H1 (cell line): ENCODE measurements around the gene RTP2. TPM values are rescaled to one million over a fixed set of nuclear protein-coding genes. Genes with fewer than 3 reads are reported as not detected.

Experiments used
- CTCF ChIA-PET: fragments of 300-600 bp; sonication (Branson Sonifier 250); formaldehyde crosslinking; loops from one replicate; lab custom pipeline; 2021; ENCODE audit not compliant: partially characterized antibody; lab: Charles Lee
- POLR2A ChIA-PET: fragments of 300-600 bp; sonication (Branson Sonifier 250); formaldehyde crosslinking; loops from one replicate; lab custom pipeline; 2021; ENCODE audit warnings: inconsistent platforms; ENCODE audit not compliant: partially characterized antibody; lab: Charles Lee
- DNase-seq, 2 experiments: peaks; one replicate each; pipeline versions ENCODE4 v3.0.0 to v3.0.0-alpha.2; 2010 to 2022; ENCODE audit warnings: low spot score in 2 of 2, low read depth in 1 of 2, mixed read lengths in 1 of 2
- FAIRE-seq: peaks from 2 replicates; lab custom pipeline; 2011; peaks lifted over from hg19 to GRCh38; lab: Jason Lieb, UNC
- H2AFZ ChIP-seq: 2 replicates; pipeline ENCODE4 v1.8.1; 2012; ENCODE audit warnings: low read length, inconsistent platforms
- H2AK5ac ChIP-seq: 2 replicates; pipeline ENCODE4 v1.6.1; 2013; ENCODE audit warnings: low read depth, low read length
- H2BK120ac ChIP-seq: replicated peaks from 2 replicates; pipeline ENCODE3; 2013; ENCODE audit warnings: low read depth, low read length, inconsistent platforms
- H2BK12ac ChIP-seq: 2 replicates; pipeline ENCODE4 v1.6.1; 2013; ENCODE audit warnings: low read depth, low read length
- H2BK15ac ChIP-seq: 2 replicates; pipeline ENCODE4 v1.6.1; 2013; ENCODE audit warnings: low read length
- H2BK20ac ChIP-seq: 2 replicates; pipeline ENCODE4 v1.6.1; 2013; ENCODE audit warnings: low read length
- H2BK5ac ChIP-seq: 2 replicates; pipeline ENCODE4 v1.6.1; 2013; ENCODE audit warnings: low read depth, low read length
- H3K14ac ChIP-seq: 2 replicates; pipeline ENCODE4 v1.6.1; 2013; ENCODE audit warnings: inconsistent platforms; ENCODE audit not compliant: insufficient read length
- H3K18ac ChIP-seq: 2 replicates; pipeline ENCODE4 v1.6.1; 2013; ENCODE audit warnings: low read length; ENCODE audit errors: extremely low read depth
- H3K23ac ChIP-seq: 2 replicates; pipeline ENCODE4 v1.6.1; 2013; ENCODE audit warnings: inconsistent platforms; ENCODE audit not compliant: insufficient read length
- H3K23me2 ChIP-seq: 2 replicates; pipeline ENCODE4 v1.6.1; 2013; ENCODE audit warnings: low read depth, low read length
- H3K27ac ChIP-seq: 2 replicates; pipeline ENCODE4 v1.6.1; 2011; ENCODE audit warnings: low read depth, low read length, inconsistent platforms
- H3K27me3 ChIP-seq, 4 experiments: replicated peaks in 1 of 4; 1 replicate in 1 of 4; 2 replicates in 3 of 4; pipeline versions ENCODE4 v1.6.1 to v1.8.1; 2011 to 2013; ENCODE audit warnings: low read length in 3 of 4, mild to moderate bottlenecking in 3 of 4, inconsistent platforms in 2 of 4, mixed read lengths in 2 of 4, moderate library complexity in 1 of 4; ENCODE audit not compliant: control insufficient read depth in 3 of 4, insufficient read depth in 3 of 4; ENCODE audit errors: extremely low read depth in 1 of 4
- H3K36me3 ChIP-seq, 4 experiments: 2 replicates each; pipeline versions ENCODE4 v1.6.1 to v1.8.1; 2011 to 2013; ENCODE audit warnings: mild to moderate bottlenecking in 4 of 4, low read length in 3 of 4, moderate library complexity in 2 of 4, control low read depth in 1 of 4, inconsistent platforms in 1 of 4; ENCODE audit not compliant: insufficient read depth in 4 of 4, control insufficient read depth in 2 of 4
- H3K4ac ChIP-seq: replicated peaks from 2 replicates; pipeline ENCODE3; 2013; ENCODE audit warnings: low read length, low read depth, mixed read lengths, inconsistent platforms; ENCODE audit not compliant: insufficient read length
- H3K4me1 ChIP-seq, 4 experiments: replicated peaks in 1 of 4; 1 replicate in 1 of 4; 2 replicates in 3 of 4; pipeline versions ENCODE4 v1.6.1 to v1.8.1; 2011 to 2013; ENCODE audit warnings: low read length in 3 of 4, inconsistent platforms in 2 of 4, mixed read lengths in 1 of 4; ENCODE audit not compliant: insufficient read depth in 4 of 4, control insufficient read depth in 3 of 4
- H3K4me2 ChIP-seq, 2 experiments: 2 replicates each; pipeline versions ENCODE4 v1.6.1 to v1.8.1; 2011 to 2013; ENCODE audit warnings: low read depth in 2 of 2, low read length in 2 of 2, control low read depth in 1 of 2, inconsistent platforms in 1 of 2, mild to moderate bottlenecking in 1 of 2; ENCODE audit not compliant: insufficient read depth in 1 of 2
- H3K4me3 ChIP-seq, 4 experiments: fragments of 200-600, 300-600 bp in 1 of 4; sonication (generic), shearing (Covaris generic), sonication (Bioruptor Twin) in 1 of 4; 2 replicates each; pipeline versions ENCODE4 v1.5.1 to v1.8.1; 2011 to 2016; ENCODE audit warnings: low read length in 4 of 4, low read depth in 3 of 4, control low read depth in 2 of 4, inconsistent platforms in 2 of 4, mild to moderate bottlenecking in 2 of 4, mixed read lengths in 1 of 4, moderate library complexity in 1 of 4; ENCODE audit not compliant: insufficient read depth in 2 of 4; ENCODE audit errors: extremely low read depth in 1 of 4
- H3K56ac ChIP-seq: replicated peaks from 2 replicates; pipeline ENCODE3; 2013; ENCODE audit warnings: low read depth, mild to moderate bottlenecking, mixed read lengths, low read length, inconsistent platforms; ENCODE audit not compliant: insufficient read length
- H3K79me1 ChIP-seq: 2 replicates; pipeline ENCODE4 v1.6.1; 2013; ENCODE audit warnings: low read depth, low read length, control low read depth
- H3K79me2 ChIP-seq, 2 experiments: 2 replicates each; pipeline versions ENCODE4 v1.6.1 to v1.8.1; 2012 to 2013; ENCODE audit warnings: low read length in 2 of 2, mild to moderate bottlenecking in 2 of 2, inconsistent platforms in 1 of 2; ENCODE audit not compliant: insufficient read depth in 2 of 2, control insufficient read depth in 1 of 2
- H3K9ac ChIP-seq, 4 experiments: replicated peaks in 1 of 4; 1 replicate in 1 of 4; 2 replicates in 3 of 4; pipeline versions ENCODE4 v1.6.1 to v1.8.1; 2011 to 2013; ENCODE audit warnings: low read depth in 3 of 4, low read length in 3 of 4, control low read depth in 2 of 4, mild to moderate bottlenecking in 2 of 4, moderate library complexity in 2 of 4, inconsistent platforms in 1 of 4; ENCODE audit errors: extremely low read depth in 1 of 4
- H3K9me3 ChIP-seq, 2 experiments: 2 replicates each; pipeline versions ENCODE4 v1.6.1 to v1.8.1; 2012 to 2013; ENCODE audit warnings: mild to moderate bottlenecking in 2 of 2, moderate library complexity in 2 of 2, control low read depth in 1 of 2, inconsistent platforms in 1 of 2, low read depth in 1 of 2, low read length in 1 of 2, mixed read lengths in 1 of 2; ENCODE audit not compliant: insufficient read depth in 2 of 2
- H4K20me1 ChIP-seq, 2 experiments: replicated peaks in 1 of 2; 2 replicates each; pipeline versions ENCODE3 to v1.8.1; 2011 to 2013; ENCODE audit warnings: inconsistent platforms in 2 of 2, low read length in 2 of 2, mild to moderate bottlenecking in 1 of 2; ENCODE audit not compliant: insufficient read depth in 2 of 2, control insufficient read depth in 1 of 2
- H4K5ac ChIP-seq: 2 replicates; pipeline ENCODE4 v1.6.1; 2013; ENCODE audit warnings: low read length, low read depth, mixed read lengths, inconsistent platforms; ENCODE audit not compliant: insufficient read length
- H4K8ac ChIP-seq: 2 replicates; pipeline ENCODE4 v1.8.0; 2013; ENCODE audit warnings: mild to moderate bottlenecking, moderate library complexity, low read length, inconsistent platforms; ENCODE audit not compliant: insufficient read depth; ENCODE audit errors: extremely low read depth
- H4K91ac ChIP-seq: replicated peaks from 2 replicates; pipeline ENCODE3; 2013; ENCODE audit warnings: low read length, mixed read lengths, inconsistent platforms; ENCODE audit not compliant: insufficient read length
- ASH2L ChIP-seq: fragments of 200-600, 300-600 bp; sonication (generic); IDR thresholded peaks from one replicate; pipeline ENCODE4 v1.7.1; 2017; ENCODE audit warnings: low read length
- BRCA1 ChIP-seq: IDR thresholded peaks from 2 replicates; pipeline ENCODE4 v1.6.1; 2012; ENCODE audit warnings: low read depth, low read length, improper control_type of control experiment
- CBX5 ChIP-seq: fragments of 300-800, 300-1000 bp; sonication (generic); IDR thresholded peaks from 2 replicates; pipeline ENCODE4 v1.7.1; 2016; ENCODE audit warnings: antibody characterized with exemption, low read length, low read depth
- E2F6 ChIP-seq: IDR thresholded peaks from 2 replicates; pipeline ENCODE4 v1.6.1; 2012; ENCODE audit warnings: inconsistent platforms
- GABPA ChIP-seq: IDR thresholded peaks from 2 replicates; pipeline ENCODE4 v1.6.1; 2011; ENCODE audit warnings: mild to moderate bottlenecking, low read length, moderate library complexity, borderline replicate concordance; ENCODE audit not compliant: insufficient read depth
- JUND ChIP-seq: IDR thresholded peaks from 2 replicates; pipeline ENCODE4 v1.6.1; 2011; ENCODE audit warnings: mild to moderate bottlenecking, improper control_type of control experiment, low read length
- NANOG ChIP-seq: IDR thresholded peaks from 2 replicates; pipeline ENCODE4 v1.6.1; 2011; ENCODE audit warnings: low read length, low read depth, mild to moderate bottlenecking, inconsistent platforms; ENCODE audit not compliant: insufficient read depth, poor library complexity, severe bottlenecking
- SIN3A ChIP-seq, 2 experiments: IDR thresholded peaks in 1 of 2; conservative IDR thresholded peaks in 1 of 2; 2 replicates each; pipeline ENCODE4 v1.6.1; 2011 to 2012; ENCODE audit warnings: low read length in 2 of 2, improper control_type of control experiment in 1 of 2, low read depth in 1 of 2, mild to moderate bottlenecking in 1 of 2
- SP1 ChIP-seq: IDR thresholded peaks from 2 replicates; pipeline ENCODE4 v1.6.1; 2011; ENCODE audit warnings: low read depth, low read length
- TAF1 ChIP-seq: IDR thresholded peaks from 2 replicates; pipeline ENCODE4 v1.6.1; 2011; ENCODE audit warnings: mild to moderate bottlenecking, low read depth, low read length
- ZNF274 ChIP-seq: IDR thresholded peaks from 2 replicates; pipeline ENCODE4 v1.7.0; 2012; ENCODE audit warnings: low read length, borderline replicate concordance; ENCODE audit errors: extremely low read depth
- WGBS, 2 experiments: shearing (Covaris generic) in 1 of 2; methylation state at CpG; one replicate each; pipeline versions ENCODE4 v1.1.6 to v1.1.7; 2013 to 2015; ENCODE audit warnings: low lambda C conversion rate in 2 of 2, mixed read lengths in 2 of 2, inconsistent platforms in 1 of 2, low coverage in 1 of 2, missing lambda C conversion rate in 1 of 2; ENCODE audit not compliant: insufficient replicate concordance in 2 of 2, insufficient coverage in 1 of 2, insufficient read length in 1 of 2; ENCODE audit errors: extremely low coverage in 1 of 2, missing lambda C conversion rate in 1 of 2; 5-methylcytosine and 5-hydroxymethylcytosine counted together
- polyA plus RNA-seq, 7 experiments: library from polyadenylated mRNA; depleted of rRNA in 3 of 7; stranded (reverse) in 5 of 7; unstranded in 2 of 7; fragments of >200 nt in 5 of 7; fragments of 200-250 nt in 2 of 7; gene quantifications; 1 replicate in 5 of 7; 2 replicates in 1 of 7; 4 replicates in 1 of 7; pipeline versions ENCODE4 v1.2.1 to v1.2.3, GENCODE V29; 2011 to 2013; ENCODE audit warnings: missing spikeins in 2 of 7, mixed read lengths in 2 of 7
- total RNA-seq: library from RNA; stranded (reverse); fragmentation: NEBNext Ultra II Directional; extraction: Animal tissue kit (Norgen Biotek cat#: 25700); gene quantifications from 2 replicates; pipeline ENCODE4 v1.2.1, GENCODE V29; 2021

RTP2 gene
- total and polyA plus RNA-seq, 2 of the 8 experiments (the other 6 are each of a cell fraction or from before 2014, with no cell fraction given), result not detected

- peak overlapping the region; percentile 19; the same call in 1 of the 2 replicates for H2BK5ac ChIP-seq
- WGBS, 2 experiments, result 1% methylated on average over 22 of the region's 22 CpGs; no CpG with 5 or more reads in 1 of the 2 experiments
- H4K91ac ChIP-seq, result no peak overlapping the region
- H3K79me1 ChIP-seq, result no peaks in the 10 kb centered on the region
- peak overlapping the region; percentile 28 for H4K5ac ChIP-seq
- no peak overlapping the region for H4K8ac ChIP-seq
- H3K9me3 ChIP-seq, result no peaks in the 10 kb centered on the region
- H3K14ac ChIP-seq, result no peak overlapping the region
- no peaks in the 10 kb centered on the region for H3K36me3 ChIP-seq
- POLR2A ChIA-PET, result interaction anchor here (1.0 to 3.3 kb wide), 11 partner anchors 8 to 1221 kb away, joined by 3 to 15 read pairs (median 6); partner anchors contain the start of gene LPP
- H2BK12ac ChIP-seq, result peak overlapping the region; percentile 70; the same call in 1 of the 2 replicates
- H2BK20ac ChIP-seq, result peak overlapping the region; percentile 6; the same call in 1 of the 2 replicates
- 0 out of 2 replicates have a peak overlapping the region, but pooled peaks have one; percentile 59 for H3K27ac ChIP-seq
- peaks cover 0 to 19% (median 8%) of the 10 kb centered on the region in 4 experiments; a peak in 5 of 7 replicates for H3K4me1 ChIP-seq
- H4K20me1 ChIP-seq, result no peaks in the 10 kb centered on the region
- no peak overlapping the region; the same call in 1 of the 2 replicates for H2AFZ ChIP-seq
- peak overlapping the region; percentile 45 for H3K4ac ChIP-seq
- peaks cover 28% of the 10 kb centered on the region for H3K23me2 ChIP-seq
- H3K4me2 ChIP-seq, result peak overlapping the region; percentile 90 to 94
- DNase-seq, result peak in 1 of 2 experiments; percentile 76
- no peak overlapping the region for H2AK5ac ChIP-seq
- peak overlapping the region; percentile 47 to 89 (median 83) for H3K4me3 ChIP-seq
- peak overlapping the region; percentile 4 for H2BK120ac ChIP-seq
- H3K79me2 ChIP-seq, result peaks cover 0 to 9% of the 10 kb centered on the region in 2 experiments; a peak in 1 of 4 replicates
- 0 out of 2 replicates have a peak overlapping the region, but pooled peaks have one; percentile 40 for H2BK15ac ChIP-seq
- no peak overlapping the region for H3K23ac ChIP-seq
- peak overlapping the region; percentile 52 for H3K18ac ChIP-seq
- CTCF ChIA-PET, result interaction anchor here (0.7 to 6.4 kb wide), 53 partner anchors 8 to 1410 kb away, joined by 3 to 107 read pairs (median 4); partner anchors contain the start of gene LPP
- peak overlapping the region in 3 of 4 experiments; percentile 48 to 72 (median 65); a peak in 6 of 7 replicates for H3K9ac ChIP-seq
- H3K56ac ChIP-seq, result peak overlapping the region; percentile 8
- no peak for FAIRE-seq
- peaks cover 0 to 16% (median 7%) of the 10 kb centered on the region in 4 experiments; a peak in 3 of 7 replicates for H3K27me3 ChIP-seq
- TF ChIP-seq ZNF274 (no peak), TAF1 (peak; percentile 49; the same call in 1 of the 2 replicates), E2F6 (no peak), ASH2L (no peak), NANOG (no peak), CBX5 (no peak), SIN3A (conservative IDR thresholded peaks at IDR 0.05 in 1 of 2, IDR thresholded peaks at IDR 0.05 in 1 of 2; ENCODE audit: low read depth in 1 of 2, low read length in 2 of 2) (no peak), GABPA (no peak), BRCA1 (no peak), JUND (no peak), SP1 (peak; percentile 85)
Observed at GRCh38 chr3:187739094-187739560, 36.8 kb upstream of the RTP2 start.
